Endothelial cell of umbilical vein (primary cell): ENCODE data around the gene FAAH. TPM values are rescaled to one million over a fixed set of nuclear protein-coding genes. Genes with fewer than 3 reads are reported as not detected.

Experiments
- BruUV-seq: library from RNA; stranded (reverse); fragments of 400-500 nt; replicated peaks from 2 replicates; lab custom pipeline; 2021; lab: Mats Ljungman, UMichigan
- CTCF ChIA-PET: fragments of 300-600, 350-600 bp; sonication (Branson Sonifier 250); formaldehyde crosslinking; loops from one replicate; lab custom pipeline; 2021; ENCODE audit warnings: antibody characterized with exemption, inconsistent platforms; lab: Charles Lee
- POLR2A ChIA-PET: fragments of 300-600, 350-600 bp; sonication (Branson Sonifier 250); formaldehyde crosslinking; loops from one replicate; lab custom pipeline; 2021; ENCODE audit warnings: antibody characterized with exemption, inconsistent platforms; lab: Charles Lee
- DNase-seq: peaks from one replicate; pipeline ENCODE4 v3.0.0-alpha.2; 2011; ENCODE audit warnings: low read depth, low spot score
- FAIRE-seq: peaks from 2 replicates; lab custom pipeline; 2011; peaks lifted over from hg19 to GRCh38; lab: Jason Lieb, UNC
- H2AFZ ChIP-seq: 2 replicates; pipeline ENCODE4 v1.6.0; 2012; ENCODE audit warnings: low read depth, low read length, control low read depth, inconsistent platforms
- H3K27ac ChIP-seq: 2 replicates; pipeline ENCODE4 v1.5.1; 2011; ENCODE audit warnings: low read depth, mild to moderate bottlenecking, control low read depth, low read length, moderate library complexity; ENCODE audit not compliant: insufficient read depth
- H3K27me3 ChIP-seq, 2 experiments: 2 replicates each; pipeline versions ENCODE4 v1.6.0 to v1.6.1; 2011; ENCODE audit warnings: low read length in 2 of 2, mixed read lengths in 1 of 2; ENCODE audit not compliant: control insufficient read depth in 2 of 2, insufficient read depth in 2 of 2
- H3K36me3 ChIP-seq, 2 experiments: 2 replicates in 1 of 2; 3 replicates in 1 of 2; pipeline ENCODE4 v1.5.1; 2011; ENCODE audit warnings: low read length in 2 of 2, mild to moderate bottlenecking in 1 of 2, moderate library complexity in 1 of 2; ENCODE audit not compliant: control insufficient read depth in 2 of 2, insufficient read depth in 2 of 2; ENCODE audit errors: extremely low read depth in 1 of 2
- H3K4me1 ChIP-seq: 3 replicates; pipeline ENCODE4 v1.5.1; 2011; ENCODE audit warnings: mild to moderate bottlenecking, low read length; ENCODE audit not compliant: control insufficient read depth, insufficient read depth; ENCODE audit errors: extremely low read depth
- H3K4me2 ChIP-seq: 2 replicates; pipeline ENCODE4 v1.6.1; 2011; ENCODE audit warnings: low read length, control low read depth, mixed read lengths; ENCODE audit not compliant: insufficient read depth
- H3K4me3 ChIP-seq, 3 experiments: fragments of 200-600 bp in 1 of 3; sonication (generic), shearing (Covaris generic) in 1 of 3; replicated peaks in 1 of 3; 2 replicates each; pipeline ENCODE4 v1.5.1; 2011 to 2016; ENCODE audit warnings: control low read depth in 3 of 3, low read length in 3 of 3, mild to moderate bottlenecking in 2 of 3, inconsistent platforms in 1 of 3, low read depth in 1 of 3, moderate library complexity in 1 of 3; ENCODE audit not compliant: insufficient read depth in 1 of 3
- H3K79me2 ChIP-seq: 2 replicates; pipeline ENCODE4 v1.6.0; 2012; ENCODE audit warnings: low read length, inconsistent platforms; ENCODE audit not compliant: control insufficient read depth, insufficient read depth
- H3K9ac ChIP-seq: replicated peaks from 2 replicates; pipeline ENCODE3; 2011; ENCODE audit warnings: low read length, control low read depth; ENCODE audit not compliant: insufficient read depth; ENCODE audit errors: extremely low read depth
- H3K9me1 ChIP-seq: replicated peaks from 3 replicates; pipeline ENCODE4 v1.6.0; 2011; ENCODE audit warnings: mild to moderate bottlenecking, low read length; ENCODE audit not compliant: control insufficient read depth, insufficient read depth; ENCODE audit errors: extremely low read depth
- H3K9me3 ChIP-seq: replicated peaks from 2 replicates; pipeline ENCODE4 v1.5.1; 2012; ENCODE audit warnings: low read length, inconsistent platforms; ENCODE audit not compliant: control insufficient read depth, insufficient read depth
- H4K20me1 ChIP-seq: replicated peaks from 2 replicates; pipeline ENCODE3; 2011; ENCODE audit warnings: mild to moderate bottlenecking, low read length; ENCODE audit not compliant: control insufficient read depth, insufficient read depth; ENCODE audit errors: extremely low read depth
- EZH2 ChIP-seq: IDR thresholded peaks from 2 replicates; pipeline ENCODE4 v1.6.1; 2012; ENCODE audit warnings: borderline replicate concordance, low read depth, mild to moderate bottlenecking, moderate library complexity, low read length, inconsistent platforms; ENCODE audit not compliant: severe bottlenecking
- FOS ChIP-seq: IDR thresholded peaks from 2 replicates; pipeline ENCODE4 v1.6.1; 2011; ENCODE audit warnings: mild to moderate bottlenecking, low read length, moderate library complexity, borderline replicate concordance; ENCODE audit not compliant: insufficient read depth
- GATA2 ChIP-seq: IDR thresholded peaks from 2 replicates; pipeline ENCODE4 v1.7.0; 2011; ENCODE audit warnings: low read depth, mild to moderate bottlenecking, moderate library complexity, mixed read lengths, low read length; ENCODE audit not compliant: insufficient read length, insufficient read depth
- JUN ChIP-seq: IDR thresholded peaks from 2 replicates; pipeline ENCODE4 v1.6.1; 2011; ENCODE audit warnings: borderline replicate concordance, low read depth; ENCODE audit not compliant: insufficient read length, insufficient read depth
- MYC ChIP-seq: IDR thresholded peaks from one replicate; pipeline ENCODE4 v1.6.1; 2011; ENCODE audit warnings: mild to moderate bottlenecking, low read depth, low read length
- POLR2A ChIP-seq: IDR thresholded peaks from 2 replicates; pipeline ENCODE4 v1.6.1; 2012; ENCODE audit warnings: low read depth, mild to moderate bottlenecking, control low read depth, low read length
- POLR2AphosphoS5 ChIP-seq: IDR thresholded peaks from 2 replicates; pipeline ENCODE4 v1.6.1; 2012; ENCODE audit warnings: low read depth, mild to moderate bottlenecking, control low read depth, low read length, moderate library complexity; ENCODE audit not compliant: insufficient read depth
- dilution Hi-C: fragments of 300-500 bp; cut with MboI; formaldehyde crosslinking; loops from one replicate; pipeline ENCODE4 v1.15.0; 2019; ENCODE audit warnings: low sequenced_read_pairs; ENCODE audit not compliant: extremely low pct_ligation_motif_present
- intact Hi-C: fragments of 100-400 bp; cut with micrococcal nuclease; formaldehyde crosslinking; loops from one replicate; pipeline ENCODE4 v1.10.0; 2022
- polyA plus RNA-seq, 4 experiments: library from polyadenylated mRNA; depleted of rRNA in 3 of 4; stranded (reverse) in 3 of 4; unstranded in 1 of 4; fragments of >200 nt; gene quantifications; 2 replicates each; pipeline versions ENCODE4 v1.2.1 to v1.2.3, GENCODE V29; 2011 to 2012; ENCODE audit warnings: missing spikeins in 1 of 4
- total RNA-seq: library from RNA; stranded (reverse); gene quantifications from 2 replicates; pipeline ENCODE4 v1.2.3, GENCODE V29; 2021
- TF ChIP-seq, protein P1 (sequence below), 2 donors: IDR thresholded peaks; 1 replicate in 1 of 2; 2 replicates in 1 of 2; pipeline ENCODE4 v1.5.1; 2011; ENCODE audit warnings: low read length in 2 of 2, mild to moderate bottlenecking in 2 of 2, moderate library complexity in 2 of 2, control low read depth in 1 of 2, inconsistent platforms in 1 of 2, low read depth in 1 of 2; ENCODE audit not compliant: insufficient read depth in 1 of 2; ENCODE audit errors: extremely low read depth in 1 of 2
- TF ChIP-seq, protein P2 (sequence below): IDR thresholded peaks from 2 replicates; pipeline ENCODE4 v1.6.1; 2011; ENCODE audit not compliant: insufficient read depth, insufficient read length

The FAAH gene
- total and polyA plus RNA-seq, 2 donors (not counting 3 experiments of a cell fraction or from before 2014, with no cell fraction given) = 0.47 to 1.5 TPM

GRCh38 chr1:46436844-46437243 lies 42.7 kb downstream of the FAAH start:
- TF ChIP-seq FOS = no peak
- no peak for TF ChIP-seq JUN
- TF ChIP-seq GATA2 = no peak
- no peak for TF ChIP-seq MYC
- TF ChIP-seq POLR2AphosphoS5 = no peak
- TF ChIP-seq, protein P1, sequence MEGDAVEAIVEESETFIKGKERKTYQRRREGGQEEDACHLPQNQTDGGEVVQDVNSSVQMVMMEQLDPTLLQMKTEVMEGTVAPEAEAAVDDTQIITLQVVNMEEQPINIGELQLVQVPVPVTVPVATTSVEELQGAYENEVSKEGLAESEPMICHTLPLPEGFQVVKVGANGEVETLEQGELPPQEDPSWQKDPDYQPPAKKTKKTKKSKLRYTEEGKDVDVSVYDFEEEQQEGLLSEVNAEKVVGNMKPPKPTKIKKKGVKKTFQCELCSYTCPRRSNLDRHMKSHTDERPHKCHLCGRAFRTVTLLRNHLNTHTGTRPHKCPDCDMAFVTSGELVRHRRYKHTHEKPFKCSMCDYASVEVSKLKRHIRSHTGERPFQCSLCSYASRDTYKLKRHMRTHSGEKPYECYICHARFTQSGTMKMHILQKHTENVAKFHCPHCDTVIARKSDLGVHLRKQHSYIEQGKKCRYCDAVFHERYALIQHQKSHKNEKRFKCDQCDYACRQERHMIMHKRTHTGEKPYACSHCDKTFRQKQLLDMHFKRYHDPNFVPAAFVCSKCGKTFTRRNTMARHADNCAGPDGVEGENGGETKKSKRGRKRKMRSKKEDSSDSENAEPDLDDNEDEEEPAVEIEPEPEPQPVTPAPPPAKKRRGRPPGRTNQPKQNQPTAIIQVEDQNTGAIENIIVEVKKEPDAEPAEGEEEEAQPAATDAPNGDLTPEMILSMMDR (IDR thresholded peaks at IDR 0.05; ENCODE audit: extremely low read depth in 1 of 2, insufficient read depth in 1 of 2, low read depth in 1 of 2, low read length in 2 of 2) = no peak
- TF ChIP-seq EZH2 = no peak
- no peak for TF ChIP-seq POLR2A
- TF ChIP-seq, protein P2, sequence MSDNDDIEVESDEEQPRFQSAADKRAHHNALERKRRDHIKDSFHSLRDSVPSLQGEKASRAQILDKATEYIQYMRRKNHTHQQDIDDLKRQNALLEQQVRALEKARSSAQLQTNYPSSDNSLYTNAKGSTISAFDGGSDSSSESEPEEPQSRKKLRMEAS = no peak
- Histone ChIP-seq H3K36me3 (no peaks in the 10 kb centered on the region), H3K9me1 (no peaks in the 10 kb centered on the region), H2AFZ (no peak overlapping the region), H3K4me2 (no peak overlapping the region), H3K79me2 (no peaks in the 10 kb centered on the region), H3K27ac (no peak overlapping the region), H3K9me3 (no peaks in the 10 kb centered on the region), H3K27me3 (peaks cover 0 to 1% of the 10 kb centered on the region in 2 experiments), H3K4me1 (no peaks in the 10 kb centered on the region), H3K9ac (no peak overlapping the region), H3K4me3 (no peak overlapping the region), H4K20me1 (no peaks in the 10 kb centered on the region)
- FAIRE-seq (no peak), DNase-seq (no peak)
- CTCF ChIA-PET = interaction anchor here (0.5 to 5.4 kb wide), 2 partner anchors 9 to 10 kb away, joined by 3 to 42 read pairs; no protein-coding TSS in a partner anchor
- intact Hi-C loops (no loop called here), dilution Hi-C loops (loop anchor here (10.0 kb wide), 1 partner anchor 58 kb away; no protein-coding TSS in a partner anchor)
- POLR2A ChIA-PET = no interaction called here
- no TSS peak for BruUV-seq
